ENCODE measurements around the gene GMEB2.
"Not testable (repeated sequence)": the region's sequence is repeated elsewhere in the genome, so short reads cannot be mapped to it uniquely, and the experiment has no call there.

The GMEB2 gene

GRCh38 chr20:63611646-63612045, 15.3 kb downstream of the GMEB2 start:
- DNase-seq: no peak

GRCh38 chr20:63610581-63611435, 16.1 kb downstream of the GMEB2 start:
- no peak for DNase-seq

- DNase-seq: no peak
Measured at GRCh38 chr20:63606686-63607085, 20.2 kb downstream of the GMEB2 start.

GRCh38 chr20:63602321-63602720, 24.6 kb downstream of the GMEB2 start:
- no peak for DNase-seq

- DNase-seq: not testable (repeated sequence)
Measured at GRCh38 chr20:63601679-63602078, 25.2 kb downstream of the GMEB2 start.

GRCh38 chr20:63599396-63600050, 27.4 kb downstream of the GMEB2 start:
- DNase-seq: no peak

- DNase-seq: no peak
Measured at GRCh38 chr20:63598479-63599395, 28.2 kb downstream of the GMEB2 start.

- DNase-seq: no peak
Measured at GRCh38 chr20:63597651-63598478, 29.0 kb downstream of the GMEB2 start.

- no peak for DNase-seq
Measured at GRCh38 chr20:63596423-63596822, 30.5 kb downstream of the GMEB2 start.

- no peak for DNase-seq
Measured at GRCh38 chr20:63595416-63596127, 31.3 kb downstream of the GMEB2 start.

- DNase-seq: no peak
Measured at GRCh38 chr20:63594043-63594561, 32.8 kb downstream of the GMEB2 start.

GRCh38 chr20:63592661-63593060, 34.2 kb downstream of the GMEB2 start:
- no peak for DNase-seq

GRCh38 chr20:63591786-63592355, 35.0 kb downstream of the GMEB2 start:
- DNase-seq: no peak

- no peak for DNase-seq
Measured at GRCh38 chr20:63591147-63591533, 35.8 kb downstream of the GMEB2 start.

- no peak for DNase-seq
Measured at GRCh38 chr20:63590218-63591146, 36.4 kb downstream of the GMEB2 start.

- no peak for DNase-seq
Measured at GRCh38 chr20:63589261-63590217, 37.4 kb downstream of the GMEB2 start.

- no peak for DNase-seq
Measured at GRCh38 chr20:63588641-63589041, 38.3 kb downstream of the GMEB2 start.

- DNase-seq: no peak
Measured at GRCh38 chr20:63587776-63588591, 38.9 kb downstream of the GMEB2 start.

All from retina (tissue), 1 donor.